PC-3 (cell line): ENCODE data around the gene GTF3C6. TPM values are rescaled to one million over a fixed set of nuclear protein-coding genes. Genes with fewer than 3 reads are reported as not detected.
"Not testable (repeated sequence)": the region's sequence is repeated elsewhere in the genome, so short reads cannot be mapped to it uniquely, and the experiment has no call there.

Experiments
- ATAC-seq: fragments of 200-7000 bp; cut with Tn5 transposase; 2 replicates; pipeline ENCODE4 v1.9.1; 2020; ENCODE audit warnings: mild to moderate bottlenecking, moderate library complexity
- BruUV-seq: library from RNA; stranded (reverse); fragments of 400-500 nt; replicated peaks from 2 replicates; lab custom pipeline; 2021; lab: Mats Ljungman, UMichigan
- CTCF ChIA-PET: fragments of 300-600 bp; sonication (Branson Sonifier 250); formaldehyde crosslinking; loops from one replicate; lab custom pipeline; 2022; ENCODE audit warnings: antibody characterized with exemption; lab: Charles Lee
- POLR2A ChIA-PET: fragments of 300-600 bp; sonication (Branson Sonifier 250); formaldehyde crosslinking; loops from one replicate; lab custom pipeline; 2022; ENCODE audit warnings: antibody characterized with exemption; ENCODE audit not compliant: unreplicated experiment; lab: Charles Lee
- DNase-seq: peaks from one replicate; pipeline ENCODE4 v3.0.0-alpha.2; 2015
- H2AFZ ChIP-seq: fragments of 300-600 bp; sonication (generic); 2 replicates; pipeline ENCODE4 v1.6.0; 2016; ENCODE audit warnings: antibody characterized with exemption, low read length
- H3F3A ChIP-seq: fragments of 300-600 bp; sonication (generic); one replicate; pipeline ENCODE4 v1.6.0; 2017; ENCODE audit warnings: antibody characterized with exemption, low read length, control low read depth, mild to moderate bottlenecking; ENCODE audit not compliant: unreplicated experiment
- H3K27ac ChIP-seq: fragments of 300-600 bp; sonication (generic); 2 replicates; pipeline ENCODE4 v1.5.1; 2016; ENCODE audit warnings: mild to moderate bottlenecking, low read length
- H3K27me3 ChIP-seq: fragments of 300-600 bp; sonication (generic); 2 replicates; pipeline ENCODE4 v1.6.1; 2016; ENCODE audit warnings: low read length, mixed read lengths
- H3K36me3 ChIP-seq: fragments of 300-600 bp; sonication (generic); 2 replicates; pipeline ENCODE4 v1.6.1; 2016; ENCODE audit warnings: low read depth, mixed run types, low read length, mixed read lengths
- H3K4me1 ChIP-seq: fragments of 300-600 bp; sonication (generic); 2 replicates; pipeline ENCODE4 v1.5.1; 2016; ENCODE audit warnings: low read length; ENCODE audit not compliant: insufficient read depth
- H3K4me2 ChIP-seq: fragments of 300-600 bp; sonication (generic); 2 replicates; pipeline ENCODE4 v1.6.0; 2016; ENCODE audit warnings: low read length
- H3K4me3 ChIP-seq: fragments of 300-600 bp; sonication (generic); 2 replicates; pipeline ENCODE4 v1.5.1; 2016; ENCODE audit warnings: mild to moderate bottlenecking, low read length, mixed read lengths
- H3K79me2 ChIP-seq: fragments of 300-600 bp; sonication (generic); 2 replicates; pipeline ENCODE4 v1.6.1; 2017; ENCODE audit warnings: low read length, mixed read lengths
- H3K9ac ChIP-seq: fragments of 300-600 bp; sonication (generic); 2 replicates; pipeline ENCODE4 v1.6.0; 2016; ENCODE audit warnings: mild to moderate bottlenecking, low read length
- H3K9me2 ChIP-seq: fragments of 300-600 bp; sonication (generic); replicated peaks from 2 replicates; pipeline ENCODE4 v1.6.1; 2016; ENCODE audit warnings: mixed run types, low read length, mixed read lengths
- H3K9me3 ChIP-seq: fragments of 300-600 bp; sonication (generic); 2 replicates; pipeline ENCODE4 v1.6.1; 2016; ENCODE audit warnings: low read length, mixed read lengths
- H4K20me1 ChIP-seq: fragments of 300-600 bp; sonication (generic); 2 replicates; pipeline ENCODE4 v1.6.1; 2016; ENCODE audit warnings: low read length, mixed read lengths
- CTCF ChIP-seq: fragments of 300-600 bp; sonication (generic); conservative IDR thresholded peaks from 2 replicates; pipeline ENCODE4 v1.5.1; 2017; ENCODE audit warnings: antibody characterized with exemption, low read depth, mild to moderate bottlenecking, low read length
- EZH2 ChIP-seq: fragments of 300-600 bp; sonication (generic); IDR thresholded peaks from one replicate; pipeline ENCODE4 v1.6.1; 2017; ENCODE audit warnings: antibody characterized with exemption, mild to moderate bottlenecking, low read length; ENCODE audit not compliant: unreplicated experiment
- EZH2phosphoT487 ChIP-seq: fragments of 300-600 bp; sonication (generic); IDR thresholded peaks from 2 replicates; pipeline ENCODE4 v1.6.1; 2018; ENCODE audit warnings: mild to moderate bottlenecking, antibody characterized with exemption, low read length, borderline replicate concordance
- intact Hi-C: fragments of 100-400 bp; cut with micrococcal nuclease; formaldehyde crosslinking; loops from 2 replicates; pipeline ENCODE4 v1.9.0; 2023
- total RNA-seq: library from RNA; depleted of rRNA; stranded (reverse); fragments of >200 nt; gene quantifications from 2 replicates; pipeline ENCODE4 v1.2.3, GENCODE V29; 2014; rRNA removed

GTF3C6 gene
- total RNA-seq, 1 experiment from 2014 or later = 59.2 TPM

GRCh38 chr6:111013144-111013915 is 54.8 kb downstream of the GTF3C6 start:
- ChIA-PET POLR2A (no interaction called here), CTCF (no interaction called here)
- no peak overlapping the region for H3K27ac ChIP-seq
- no peaks in the 10 kb centered on the region for H3K27me3 ChIP-seq
- H3K36me3 ChIP-seq = peaks cover 31% of the 10 kb centered on the region
- no TSS peak for BruUV-seq
- H3K4me3 ChIP-seq = no peak overlapping the region
- intact Hi-C loops = loop anchor here (5.0 kb wide), 1 partner anchor 244 kb away; a partner anchor contains a TSS
- ATAC-seq = no peak
- no peak for DNase-seq
- H3K9me2 ChIP-seq = no peaks in the 10 kb centered on the region
- H4K20me1 ChIP-seq = no peaks in the 10 kb centered on the region
- no peaks in the 10 kb centered on the region for H3F3A ChIP-seq
- no peak overlapping the region for H3K4me2 ChIP-seq
- H2AFZ ChIP-seq = no peak overlapping the region
- H3K4me1 ChIP-seq = no peaks in the 10 kb centered on the region
- H3K9me3 ChIP-seq = no peaks in the 10 kb centered on the region
- no peak overlapping the region for H3K9ac ChIP-seq
- TF ChIP-seq EZH2phosphoT487 = no peak
- no peak for TF ChIP-seq EZH2
- no peak for TF ChIP-seq CTCF
- no peaks in the 10 kb centered on the region for H3K79me2 ChIP-seq

- BruUV-seq = no TSS peak
- Histone ChIP-seq H3K4me2 (no peak overlapping the region), H3K9me2 (no peaks in the 10 kb centered on the region), H3K27me3 (no peaks in the 10 kb centered on the region), H3K9me3 (no peaks in the 10 kb centered on the region), H3F3A (no peaks in the 10 kb centered on the region), H3K4me1 (no peaks in the 10 kb centered on the region), H3K36me3 (peaks cover 28% of the 10 kb centered on the region), H4K20me1 (no peaks in the 10 kb centered on the region), H3K9ac (no peak overlapping the region), H3K79me2 (no peaks in the 10 kb centered on the region), H2AFZ (no peak overlapping the region), H3K4me3 (no peak overlapping the region), H3K27ac (no peak overlapping the region)
- ChIA-PET CTCF (no interaction called here), POLR2A (no interaction called here)
- ATAC-seq (no peak), DNase-seq (no peak)
- TF ChIP-seq EZH2 = no peak
- TF ChIP-seq EZH2phosphoT487 = no peak
- no peak for TF ChIP-seq CTCF
- intact Hi-C loops = no loop called here
Measured at GRCh38 chr6:111015389-111016124, 57.1 kb downstream of the GTF3C6 start.

- H2AFZ ChIP-seq, intact Hi-C loops, H3K79me2 ChIP-seq, DNase-seq, H3F3A ChIP-seq, ATAC-seq, H3K9me3 ChIP-seq, H3K27ac ChIP-seq, H3K4me3 ChIP-seq, BruUV-seq, H3K4me1 ChIP-seq, H3K9me2 ChIP-seq, H3K9ac ChIP-seq, H3K4me2 ChIP-seq, CTCF ChIA-PET, POLR2A ChIA-PET, H4K20me1 ChIP-seq, H3K27me3 ChIP-seq: not testable (repeated sequence)
- peaks cover 20% of the 10 kb centered on the region for H3K36me3 ChIP-seq
Measured at GRCh38 chr6:111017241-111017640, 58.7 kb downstream of the GTF3C6 start.

Other genes with a start within 250 kb of the GTF3C6 start
- 4.2 and 5.4 TPM in 2 replicates for gene CDK19, start 143.2 kb upstream of the GTF3C6 start, total RNA-seq
- gene AMD1, start 83.9 kb upstream of the GTF3C6 start, total RNA-seq = 56.2 and 72.5 TPM in 2 replicates
- 21.4 and 28.6 TPM in 2 replicates for gene RPF2, start 23.3 kb downstream of the GTF3C6 start, total RNA-seq
- gene SLC16A10, start 128.8 kb downstream of the GTF3C6 start, total RNA-seq = 0.69 and 2.9 TPM in 2 replicates